Lower leg skin (tissue), 3 donors: ENCODE results near the gene ATP4A.

ENCODE experiments used
- CTCF ChIP-seq, 3 donors: fragments of 450-650 bp; IDR thresholded peaks; one replicate each; pipeline ENCODE4 v1.5.1; 2016; ENCODE audit warnings: antibody characterized with exemption in 3 of 3, mild to moderate bottlenecking in 3 of 3, moderate library complexity in 2 of 3
- POLR2A ChIP-seq, 2 donors: fragments of 450-650 bp; IDR thresholded peaks; one replicate each; pipeline ENCODE4 v1.6.1; 2016 to 2017; ENCODE audit warnings: antibody characterized with exemption in 2 of 2, mild to moderate bottlenecking in 1 of 2, moderate library complexity in 1 of 2

- TF ChIP-seq CTCF (IDR thresholded peaks at IDR 0.05) (no peak), POLR2A (IDR thresholded peaks at IDR 0.05) (no peak)
Measured at GRCh38 chr19:35596366-35596999, 33.0 kb upstream of the ATP4A start.
